Inferior parietal cortex (tissue), 1 donor: Measurements from ENCODE around the gene ZNF441.
"Not testable (repeated sequence)": the region's sequence is repeated elsewhere in the genome, so short reads cannot be mapped to it uniquely, and the experiment has no call there.

Experiments used
- DNase-seq: peaks from one replicate; pipeline ENCODE4 v3.0.0-alpha.2; 2016; ENCODE audit errors: extremely low spot score

Gene ZNF441

GRCh38 chr19:11766597-11767591, at the start of gene ZNF441:
Gene ZNF441, plus strand, starts transcription at chr19:11767000. Its CDS starts 194 bp downstream, at chr19:11767194.
- DNase-seq: peak; percentile 96

- DNase-seq: no peak
These were observed 45.1 kb upstream of the ZNF441 start for GRCh38 chr19:11721681-11722080.

- no peak for DNase-seq
These were observed 44.4 kb upstream of the ZNF441 start for GRCh38 chr19:11722414-11722813.

- DNase-seq: no peak
These were observed 37.2 kb upstream of the ZNF441 start for GRCh38 chr19:11729586-11729985.

- no peak for DNase-seq
These were observed 31.4 kb upstream of the ZNF441 start for GRCh38 chr19:11735375-11735774.

GRCh38 chr19:11736696-11737095, 30.1 kb upstream of the ZNF441 start:
- peak; percentile 4 for DNase-seq

GRCh38 chr19:11737964-11738745, 28.6 kb upstream of the ZNF441 start:
- peak; percentile 1 for DNase-seq

GRCh38 chr19:11738746-11739620, 27.8 kb upstream of the ZNF441 start, which contains the start of gene ZNF823:
Gene ZNF823, minus strand, starts transcription at chr19:11738946. Its CDS starts 127 bp downstream, at chr19:11738819.
- DNase-seq: peak; percentile 96

GRCh38 chr19:11745869-11746268, 20.9 kb upstream of the ZNF441 start:
- no peak for DNase-seq

GRCh38 chr19:11747277-11747676, 19.5 kb upstream of the ZNF441 start:
- no peak for DNase-seq

- DNase-seq: no peak
These were observed 17.0 kb upstream of the ZNF441 start for GRCh38 chr19:11749751-11750150.

- DNase-seq: no peak
These were observed 14.5 kb upstream of the ZNF441 start for GRCh38 chr19:11752244-11752736.

- no peak for DNase-seq
These were observed 12.1 kb upstream of the ZNF441 start for GRCh38 chr19:11754663-11755062.

- DNase-seq: no peak
These were observed 9.8 kb upstream of the ZNF441 start for GRCh38 chr19:11756965-11757364.

GRCh38 chr19:11759805-11760204, 7.0 kb upstream of the ZNF441 start:
- no peak for DNase-seq

GRCh38 chr19:11763117-11763516, 3.7 kb upstream of the ZNF441 start:
- no peak for DNase-seq

GRCh38 chr19:11763611-11764010, 3.2 kb upstream of the ZNF441 start:
- no peak for DNase-seq

- DNase-seq: peak; percentile 9
These were observed 883 bp downstream of the ZNF441 start for GRCh38 chr19:11767633-11768133.

- no peak for DNase-seq
These were observed 3.2 kb downstream of the ZNF441 start for GRCh38 chr19:11769995-11770394.

GRCh38 chr19:11771520-11771919, 4.7 kb downstream of the ZNF441 start:
- not testable (repeated sequence) for DNase-seq

- not testable (repeated sequence) for DNase-seq
These were observed 9.9 kb downstream of the ZNF441 start for GRCh38 chr19:11776669-11777068.
